Measurements from ENCODE around the gene DGKZ.

Gene DGKZ

DNA sequence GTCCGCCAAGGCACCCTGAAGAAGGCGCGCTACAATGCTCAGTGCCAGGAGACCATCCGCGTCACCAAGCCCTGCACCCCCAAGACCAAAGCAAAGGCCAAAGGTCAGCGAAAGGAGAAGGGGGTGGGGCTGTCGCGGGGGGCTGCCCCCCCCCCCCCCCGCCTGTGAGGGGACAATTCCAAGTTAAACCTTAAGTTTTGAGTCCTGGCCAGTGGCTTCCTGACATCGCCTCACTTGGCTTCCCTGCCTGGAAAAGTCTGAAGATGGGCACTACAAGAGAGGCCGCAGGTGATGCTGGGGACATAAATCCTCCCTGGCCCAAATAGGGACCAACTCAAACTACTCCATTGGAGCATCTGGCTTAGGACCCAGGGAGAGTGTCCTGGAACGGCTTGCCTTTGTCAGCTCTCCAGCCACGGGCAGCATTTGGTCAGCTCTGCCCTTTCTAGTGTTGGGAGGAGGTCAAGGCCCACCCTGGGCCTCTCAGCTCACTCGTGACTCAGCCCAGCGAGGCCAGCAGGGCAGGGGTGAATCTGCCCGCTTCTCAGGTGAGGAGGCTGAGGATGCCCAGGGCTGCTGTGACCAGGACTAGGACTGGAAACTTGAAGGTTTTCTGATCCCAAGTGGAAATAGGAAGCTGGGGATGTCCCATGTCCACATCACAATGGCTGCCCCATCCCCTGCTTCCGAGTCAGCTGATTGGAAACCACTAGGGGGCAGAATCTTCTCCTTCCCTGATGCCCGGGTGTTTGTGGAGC is 35.6 kb downstream of the DGKZ start:
- Histone ChIP-seq H3K4me1 (ENCODE audit: control insufficient read depth, insufficient read depth, low read length) (peaks cover 41% of the 10 kb centered on the region), H3K9me3 (ENCODE audit: control insufficient read depth, low read length) (no peaks in the 10 kb centered on the region), H3K4me3 (ENCODE audit: low read length) (no peak overlapping the region), H3K9ac (ENCODE audit: low read length) (peak overlapping the region; percentile 57), H3K27me3 (ENCODE audit: control insufficient read depth, insufficient read depth, low read length) (peaks cover 26% of the 10 kb centered on the region), H3K36me3 (ENCODE audit: control insufficient read depth, insufficient read depth, low read length) (no peaks in the 10 kb centered on the region)

DNA sequence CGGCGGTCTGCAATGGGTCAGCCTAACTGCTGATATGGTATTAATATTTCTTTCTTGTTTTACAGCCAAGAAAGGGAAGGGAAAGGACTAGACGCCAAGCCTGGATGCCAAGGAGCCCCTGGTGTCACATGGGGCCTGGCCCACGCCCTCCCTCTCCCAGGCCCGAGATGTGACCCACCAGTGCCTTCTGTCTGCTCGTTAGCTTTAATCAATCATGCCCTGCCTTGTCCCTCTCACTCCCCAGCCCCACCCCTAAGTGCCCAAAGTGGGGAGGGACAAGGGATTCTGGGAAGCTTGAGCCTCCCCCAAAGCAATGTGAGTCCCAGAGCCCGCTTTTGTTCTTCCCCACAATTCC is 36.1 kb downstream of the DGKZ start:
- H3K4me3 ChIP-seq (ENCODE audit: low read length): no peak overlapping the region
- no peaks in the 10 kb centered on the region for H3K9me3 ChIP-seq (ENCODE audit: control insufficient read depth, low read length)
- peaks cover 41% of the 10 kb centered on the region for H3K4me1 ChIP-seq (ENCODE audit: control insufficient read depth, insufficient read depth, low read length)
- H3K36me3 ChIP-seq (ENCODE audit: control insufficient read depth, insufficient read depth, low read length): no peaks in the 10 kb centered on the region
- no peak overlapping the region for H3K9ac ChIP-seq (ENCODE audit: low read length)
- H3K27me3 ChIP-seq (ENCODE audit: control insufficient read depth, insufficient read depth, low read length): peaks cover 32% of the 10 kb centered on the region

DNA sequence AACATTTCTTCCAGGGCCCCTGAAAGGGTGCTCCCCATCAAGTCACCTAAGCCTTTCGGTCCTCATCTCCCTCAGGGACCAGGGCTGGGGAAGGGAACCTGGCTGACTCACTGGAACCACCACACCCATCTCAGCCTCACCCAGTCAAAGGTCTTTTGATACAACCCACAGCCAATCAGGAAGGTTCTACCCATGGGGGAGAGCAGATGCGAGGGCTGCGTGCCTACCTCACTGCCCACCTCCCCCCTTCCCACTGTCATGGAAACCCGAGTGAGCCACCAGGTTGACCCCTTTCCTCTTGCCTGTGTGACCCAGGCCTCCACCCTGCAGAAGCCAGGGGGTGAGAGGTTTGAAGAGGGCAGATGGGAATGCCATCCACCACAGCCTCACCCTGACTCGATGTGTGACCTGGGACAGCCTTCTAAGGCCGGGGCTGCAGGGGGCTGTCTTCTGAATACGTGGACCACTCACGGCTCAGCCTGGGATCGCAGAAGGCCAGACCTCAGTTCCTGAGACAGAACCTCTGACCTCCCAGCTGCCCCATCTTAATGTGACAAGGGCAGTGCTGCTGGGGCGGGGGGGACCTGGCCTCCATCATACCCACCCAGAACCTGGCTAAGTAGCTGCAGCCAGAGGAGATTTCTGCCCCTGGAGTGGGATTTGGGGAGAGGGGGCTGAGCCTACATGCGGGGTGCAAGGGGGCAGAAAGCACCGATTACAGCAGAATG is 36.9 kb downstream of the DGKZ start:
- Histone ChIP-seq H3K36me3 (ENCODE audit: control insufficient read depth, insufficient read depth, low read length) (no peaks in the 10 kb centered on the region), H3K4me1 (ENCODE audit: control insufficient read depth, insufficient read depth, low read length) (peaks cover 43% of the 10 kb centered on the region), H3K4me3 (ENCODE audit: low read length) (no peak overlapping the region), H3K9me3 (ENCODE audit: control insufficient read depth, low read length) (no peaks in the 10 kb centered on the region), H3K9ac (ENCODE audit: low read length) (no peak overlapping the region), H3K27me3 (ENCODE audit: control insufficient read depth, insufficient read depth, low read length) (peaks cover 39% of the 10 kb centered on the region)

DNA sequence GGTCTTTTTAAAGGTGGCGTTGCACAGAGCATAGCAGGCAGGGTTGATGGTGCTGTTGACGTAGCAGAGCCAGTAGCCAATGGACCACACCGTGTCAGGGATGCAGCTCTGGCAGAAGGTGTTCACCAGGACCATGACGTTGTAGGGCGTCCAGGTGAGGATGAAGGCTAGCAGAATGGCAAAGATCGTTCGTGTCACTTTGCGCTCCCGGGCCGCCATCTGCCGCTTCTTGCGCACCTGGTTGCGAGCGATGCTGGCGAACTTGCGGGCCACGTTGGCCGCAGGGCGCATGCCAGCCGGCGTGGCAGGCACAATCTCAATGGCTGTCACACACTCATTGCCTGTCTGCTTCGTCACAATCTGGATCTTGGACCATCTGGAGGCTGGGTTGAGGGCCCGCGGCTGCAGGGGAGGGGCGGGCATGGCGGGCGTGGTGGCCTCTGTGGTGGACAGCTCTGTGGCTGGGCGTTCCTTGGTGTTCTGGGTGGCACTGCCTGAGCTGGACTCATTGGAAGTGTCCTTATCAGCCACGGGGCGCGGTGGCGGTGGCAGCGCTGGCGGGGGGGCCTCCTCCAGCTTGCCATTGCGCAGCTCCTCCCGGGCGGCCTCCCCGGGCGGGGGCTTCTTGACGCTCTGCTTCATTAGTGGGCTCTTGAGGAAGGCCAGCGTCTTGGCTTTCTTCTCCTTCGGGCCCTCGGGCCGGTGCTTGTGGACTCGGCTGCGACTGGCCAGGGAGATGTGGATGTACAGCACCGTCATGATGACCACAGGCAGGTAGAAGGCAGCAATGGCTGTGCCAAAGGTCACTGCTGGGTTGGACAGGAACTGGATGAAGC is 38.1 kb downstream of the DGKZ start:
- no peak overlapping the region for H3K9ac ChIP-seq (ENCODE audit: low read length)
- no peaks in the 10 kb centered on the region for H3K9me3 ChIP-seq (ENCODE audit: control insufficient read depth, low read length)
- peaks cover 55% of the 10 kb centered on the region for H3K4me1 ChIP-seq (ENCODE audit: control insufficient read depth, insufficient read depth, low read length)
- H3K27me3 ChIP-seq (ENCODE audit: control insufficient read depth, insufficient read depth, low read length): peaks cover 52% of the 10 kb centered on the region
- no peak overlapping the region for H3K4me3 ChIP-seq (ENCODE audit: low read length)
- no peaks in the 10 kb centered on the region for H3K36me3 ChIP-seq (ENCODE audit: control insufficient read depth, insufficient read depth, low read length)

DNA sequence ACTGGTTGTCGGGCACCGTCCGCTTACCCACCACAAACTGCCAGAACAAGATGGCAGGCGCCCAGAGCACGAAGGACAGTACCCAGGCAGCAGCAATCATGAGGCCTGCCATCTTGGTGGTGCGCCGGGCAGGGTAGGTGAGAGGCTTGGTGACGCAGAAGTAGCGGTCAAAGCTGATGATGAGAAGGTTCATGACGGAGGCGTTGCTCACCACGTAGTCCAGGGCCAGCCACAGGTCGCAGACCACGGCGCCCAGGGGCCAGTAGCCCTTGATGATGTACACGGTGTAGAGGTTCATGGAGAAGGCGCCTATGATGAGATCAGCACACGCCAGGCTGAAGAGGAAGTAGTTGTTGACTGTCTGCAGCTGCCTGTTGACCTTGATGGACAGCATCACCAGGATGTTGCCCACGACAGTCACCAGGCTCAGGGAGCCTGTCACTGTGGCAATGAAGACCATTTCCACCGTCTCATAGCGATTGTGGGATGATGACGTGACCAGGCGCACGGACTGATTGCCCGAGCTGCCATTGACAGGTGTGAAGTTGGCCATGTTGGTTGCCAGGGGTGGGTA is 38.8 kb downstream of the DGKZ start:
- Histone ChIP-seq H3K9me3 (ENCODE audit: control insufficient read depth, low read length) (no peaks in the 10 kb centered on the region), H3K4me3 (ENCODE audit: low read length) (no peak overlapping the region), H3K4me1 (ENCODE audit: control insufficient read depth, insufficient read depth, low read length) (peaks cover 60% of the 10 kb centered on the region), H3K27me3 (ENCODE audit: control insufficient read depth, insufficient read depth, low read length) (peaks cover 59% of the 10 kb centered on the region), H3K36me3 (ENCODE audit: control insufficient read depth, insufficient read depth, low read length) (no peaks in the 10 kb centered on the region), H3K9ac (ENCODE audit: low read length) (no peak overlapping the region)

DNA sequence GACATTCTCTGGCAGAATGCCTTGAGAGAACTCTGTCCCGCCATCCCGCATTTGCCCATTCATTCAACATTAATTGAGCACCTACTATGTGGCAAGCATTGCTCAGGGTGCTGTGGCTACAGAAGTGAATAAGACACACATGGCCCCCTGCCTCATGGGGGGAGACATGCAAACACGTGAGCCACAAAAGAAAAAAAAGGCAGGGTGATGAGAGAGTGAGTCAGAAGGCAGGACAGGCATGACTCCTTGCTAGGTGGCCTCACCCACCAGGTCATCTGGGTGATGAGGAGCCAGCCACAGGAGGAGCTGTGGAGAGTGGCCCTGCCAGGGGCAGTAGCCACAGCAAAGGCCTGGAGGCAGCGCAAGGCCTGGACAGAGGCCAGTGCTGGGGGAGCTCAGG is 39.4 kb downstream of the DGKZ start:
- Histone ChIP-seq H3K27me3 (ENCODE audit: control insufficient read depth, insufficient read depth, low read length) (peaks cover 63% of the 10 kb centered on the region), H3K4me1 (ENCODE audit: control insufficient read depth, insufficient read depth, low read length) (peaks cover 60% of the 10 kb centered on the region), H3K4me3 (ENCODE audit: low read length) (no peak overlapping the region), H3K36me3 (ENCODE audit: control insufficient read depth, insufficient read depth, low read length) (no peaks in the 10 kb centered on the region), H3K9ac (ENCODE audit: low read length) (no peak overlapping the region), H3K9me3 (ENCODE audit: control insufficient read depth, low read length) (no peaks in the 10 kb centered on the region)

DNA sequence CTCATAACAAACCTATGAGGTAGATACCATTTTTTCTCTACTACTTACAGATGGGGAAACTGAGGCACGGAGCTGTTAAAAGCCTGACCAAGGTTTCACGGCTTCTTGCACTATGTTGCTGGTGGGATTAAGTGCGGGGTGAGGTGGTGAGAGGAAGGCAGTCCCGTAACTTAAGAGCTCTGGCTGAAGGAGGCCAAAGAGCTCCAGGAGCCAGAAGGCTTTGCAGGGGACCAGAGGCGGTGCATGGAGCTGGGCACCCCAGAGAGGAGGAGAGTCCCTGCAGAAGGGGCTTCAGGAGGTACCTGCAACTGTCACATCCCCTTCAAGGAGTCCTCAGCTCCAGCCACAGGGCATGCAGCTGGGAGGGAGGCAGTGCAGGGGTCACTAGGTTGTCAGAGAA is 40.2 kb downstream of the DGKZ start:
- Histone ChIP-seq H3K4me3 (ENCODE audit: low read length) (no peak overlapping the region), H3K4me1 (ENCODE audit: control insufficient read depth, insufficient read depth, low read length) (peaks cover 56% of the 10 kb centered on the region), H3K9me3 (ENCODE audit: control insufficient read depth, low read length) (no peaks in the 10 kb centered on the region), H3K9ac (ENCODE audit: low read length) (no peak overlapping the region), H3K36me3 (ENCODE audit: control insufficient read depth, insufficient read depth, low read length) (no peaks in the 10 kb centered on the region), H3K27me3 (ENCODE audit: control insufficient read depth, insufficient read depth, low read length) (peaks cover 59% of the 10 kb centered on the region)

DNA sequence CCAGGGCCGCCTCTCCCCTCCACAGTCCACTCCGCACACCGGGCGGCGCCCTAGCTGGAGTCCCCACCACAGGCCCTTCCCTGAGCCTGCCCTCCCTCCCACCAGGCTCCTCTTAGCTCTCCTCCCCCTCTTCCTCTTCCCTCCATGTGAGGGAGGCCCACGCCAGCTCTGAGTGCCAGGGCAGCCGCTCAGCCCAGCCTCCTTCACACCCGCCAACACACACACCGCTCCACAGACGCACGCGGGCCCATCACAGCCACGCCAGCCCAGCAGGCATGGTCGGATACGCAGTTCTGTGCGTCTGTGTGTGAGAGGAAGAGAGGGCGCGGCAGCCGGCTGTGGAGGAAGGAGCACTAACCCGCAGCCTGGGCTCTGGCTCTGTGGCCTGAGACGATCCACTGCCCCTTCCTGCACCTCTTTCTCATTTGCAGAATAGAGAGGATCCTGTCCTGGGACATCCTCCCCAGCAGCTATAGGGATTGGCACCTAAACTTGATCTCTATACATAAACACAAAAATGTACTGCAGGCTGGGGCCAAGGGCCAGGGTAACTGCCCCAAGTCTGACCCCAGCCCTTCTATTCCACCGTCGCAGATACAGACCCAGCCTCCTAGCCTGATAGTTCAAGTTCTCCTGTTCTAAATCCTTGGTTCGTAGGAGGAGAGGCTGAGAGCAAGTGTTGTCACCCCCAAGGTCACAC is 40.8 kb downstream of the DGKZ start:
- no peaks in the 10 kb centered on the region for H3K36me3 ChIP-seq (ENCODE audit: control insufficient read depth, insufficient read depth, low read length)
- peaks cover 56% of the 10 kb centered on the region for H3K4me1 ChIP-seq (ENCODE audit: control insufficient read depth, insufficient read depth, low read length)
- no peaks in the 10 kb centered on the region for H3K9me3 ChIP-seq (ENCODE audit: control insufficient read depth, low read length)
- peaks cover 55% of the 10 kb centered on the region for H3K27me3 ChIP-seq (ENCODE audit: control insufficient read depth, insufficient read depth, low read length)
- no peak overlapping the region for H3K4me3 ChIP-seq (ENCODE audit: low read length)
- no peak overlapping the region for H3K9ac ChIP-seq (ENCODE audit: low read length)

DNA sequence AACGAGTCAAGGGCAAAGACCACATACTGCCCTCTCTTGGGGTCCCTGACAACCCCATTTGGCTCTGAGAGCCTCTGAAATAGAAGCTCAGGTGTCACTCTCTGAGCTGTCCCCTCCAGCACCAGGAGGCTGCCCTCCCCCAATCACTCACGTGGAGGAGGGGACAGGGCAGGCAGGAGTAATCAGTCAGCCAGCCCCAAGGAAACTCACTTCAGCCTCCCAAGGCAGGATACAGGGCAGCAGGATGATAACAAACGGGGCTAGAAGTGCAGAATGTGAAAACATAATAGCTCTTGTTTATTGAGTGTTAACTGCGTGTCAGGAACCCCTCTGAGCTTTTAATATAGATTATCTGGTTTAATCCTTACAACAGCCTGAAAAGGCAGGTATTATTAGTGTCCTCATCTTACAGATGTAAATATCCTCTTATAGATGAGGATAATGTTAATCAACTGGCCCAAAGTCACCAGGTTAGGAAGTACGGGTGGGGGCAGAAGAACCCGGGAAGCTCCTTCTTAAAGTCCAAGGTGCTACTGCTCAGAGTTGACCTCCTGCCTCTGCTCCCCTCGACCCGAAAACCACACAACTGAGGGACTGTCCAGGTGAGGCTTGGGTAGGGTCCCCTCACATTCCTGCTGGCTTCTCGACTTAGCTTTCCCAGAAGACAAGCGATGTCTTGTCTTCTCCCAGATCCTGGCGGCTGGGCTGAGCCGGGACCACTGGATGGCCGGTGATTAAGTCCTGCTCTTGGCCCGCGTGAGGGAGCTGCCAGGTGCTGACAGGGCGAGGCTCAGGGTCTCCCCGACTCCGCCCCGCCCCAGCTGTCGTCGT is 41.6 kb downstream of the DGKZ start:
- no peaks in the 10 kb centered on the region for H3K36me3 ChIP-seq (ENCODE audit: control insufficient read depth, insufficient read depth, low read length)
- H3K9me3 ChIP-seq (ENCODE audit: control insufficient read depth, low read length): no peaks in the 10 kb centered on the region
- H3K27me3 ChIP-seq (ENCODE audit: control insufficient read depth, insufficient read depth, low read length): peaks cover 54% of the 10 kb centered on the region
- no peak overlapping the region for H3K9ac ChIP-seq (ENCODE audit: low read length)
- H3K4me3 ChIP-seq (ENCODE audit: low read length): no peak overlapping the region
- peaks cover 51% of the 10 kb centered on the region for H3K4me1 ChIP-seq (ENCODE audit: control insufficient read depth, insufficient read depth, low read length)

DNA sequence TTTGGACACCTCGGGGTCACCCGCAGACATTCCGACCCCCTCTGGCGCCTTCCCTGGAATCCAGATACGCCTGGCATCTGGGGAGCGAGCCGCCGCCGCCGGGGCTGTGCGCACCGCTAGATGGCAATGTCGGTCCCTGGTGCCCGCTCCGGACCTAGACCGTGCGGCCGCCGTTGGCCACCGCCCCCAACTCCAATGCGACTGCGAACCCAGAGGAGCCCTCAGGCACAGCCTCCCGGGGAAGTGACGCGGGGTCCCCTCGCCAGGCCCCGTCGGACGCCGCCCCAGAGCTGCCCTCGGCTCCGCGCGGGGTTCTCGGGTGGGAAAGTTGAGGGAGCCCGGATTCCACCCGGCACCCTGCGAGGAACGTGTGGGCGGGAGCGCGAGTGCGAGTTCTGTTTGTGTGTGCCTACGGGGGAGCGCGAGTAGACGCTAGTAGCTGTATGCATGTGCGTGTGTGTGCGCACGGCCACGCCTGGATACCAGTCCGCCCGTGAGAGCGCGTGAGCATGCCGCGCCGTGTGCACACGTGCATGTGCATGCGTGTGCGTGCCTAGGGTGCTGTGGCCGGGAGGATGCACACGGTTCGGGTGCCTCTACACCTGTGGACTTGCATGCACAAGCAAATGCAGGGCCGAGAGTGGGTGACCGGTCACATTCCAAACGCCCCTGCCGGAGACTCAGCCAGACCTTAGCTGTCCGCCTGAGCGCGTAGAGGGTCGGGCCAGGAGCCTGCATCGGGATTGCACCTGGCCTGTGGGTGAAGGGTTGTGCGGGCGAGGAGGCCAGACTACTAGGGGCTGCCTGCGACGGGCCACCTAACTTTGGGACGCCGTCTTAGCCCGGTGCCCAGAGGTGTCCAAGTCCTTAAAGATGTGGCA is 42.4 kb downstream of the DGKZ start:
- no peaks in the 10 kb centered on the region for H3K36me3 ChIP-seq (ENCODE audit: control insufficient read depth, insufficient read depth, low read length)
- H3K4me3 ChIP-seq (ENCODE audit: low read length): no peak overlapping the region
- H3K9me3 ChIP-seq (ENCODE audit: control insufficient read depth, low read length): no peaks in the 10 kb centered on the region
- H3K27me3 ChIP-seq (ENCODE audit: control insufficient read depth, insufficient read depth, low read length): peaks cover 54% of the 10 kb centered on the region
- H3K4me1 ChIP-seq (ENCODE audit: control insufficient read depth, insufficient read depth, low read length): peaks cover 45% of the 10 kb centered on the region
- H3K9ac ChIP-seq (ENCODE audit: low read length): no peak overlapping the region
